Mucosa of rectum (tissue), 2 donors: ENCODE results near the gene PIP5K1B.

Source experiments
- H3K27ac ChIP-seq, 2 donors: one replicate each; pipeline ENCODE4 v1.7.0; 2013; ENCODE audit warnings: inconsistent platforms in 2 of 2, low read depth in 2 of 2, low read length in 2 of 2
- H3K27me3 ChIP-seq, 2 donors: one replicate each; pipeline ENCODE4 v1.7.0; 2013; ENCODE audit warnings: low read length in 2 of 2; ENCODE audit not compliant: control insufficient read depth in 2 of 2, insufficient read depth in 2 of 2
- H3K36me3 ChIP-seq, 2 donors: one replicate each; pipeline ENCODE4 v1.7.0; 2013; ENCODE audit warnings: low read length in 2 of 2; ENCODE audit not compliant: control insufficient read depth in 2 of 2, insufficient read depth in 2 of 2
- H3K4me1 ChIP-seq, 2 donors: one replicate each; pipeline ENCODE4 v1.7.0; 2013; ENCODE audit warnings: low read length in 2 of 2, mild to moderate bottlenecking in 1 of 2; ENCODE audit not compliant: control insufficient read depth in 2 of 2, insufficient read depth in 2 of 2
- H3K4me3 ChIP-seq, 2 donors: one replicate each; pipeline ENCODE4 v1.7.0; 2013; ENCODE audit warnings: low read length in 2 of 2
- H3K9ac ChIP-seq, 2 donors: one replicate each; pipeline ENCODE4 v1.7.0; 2013; ENCODE audit warnings: low read length in 2 of 2, low read depth in 1 of 2, mild to moderate bottlenecking in 1 of 2
- H3K9me3 ChIP-seq, 2 donors: one replicate each; pipeline ENCODE4 v1.7.0; 2013; ENCODE audit warnings: low read length in 2 of 2; ENCODE audit not compliant: control insufficient read depth in 2 of 2
- donor health status: healthy.
- donor health status: Normal muscosa, but diverticular disease.

The PIP5K1B gene

GRCh38 chr9:68760674-68761333, 55.8 kb downstream of the PIP5K1B start:
- H3K4me1 ChIP-seq = peaks cover 0 to under 1% of the 10 kb centered on the region in 2 donors
- H3K36me3 ChIP-seq = peaks cover 0 to 2% of the 10 kb centered on the region in 2 donors
- H3K9ac ChIP-seq = no peak overlapping the region

GRCh38 chr9:68762570-68762969, 57.5 kb downstream of the PIP5K1B start:
- Histone ChIP-seq H3K27me3 (no peaks in the 10 kb centered on the region), H3K27ac (no peak overlapping the region), H3K36me3 (peaks cover 0 to 2% of the 10 kb centered on the region in 2 donors)

More at GRCh38 chr9:68760674-68761333, 55.8 kb downstream of the PIP5K1B start:
- Histone ChIP-seq H3K9me3 (no peaks in the 10 kb centered on the region), H3K4me3 (no peak overlapping the region), H3K27me3 (no peaks in the 10 kb centered on the region), H3K27ac (no peak overlapping the region)

GRCh38 chr9:68763104-68763503, 58.1 kb downstream of the PIP5K1B start:
- Histone ChIP-seq H3K9me3 (no peaks in the 10 kb centered on the region), H3K27me3 (no peaks in the 10 kb centered on the region), H3K4me1 (no peaks in the 10 kb centered on the region), H3K4me3 (no peak overlapping the region), H3K9ac (no peak overlapping the region), H3K36me3 (peaks cover 0 to 2% of the 10 kb centered on the region in 2 donors), H3K27ac (no peak overlapping the region)

More at GRCh38 chr9:68762570-68762969, 57.5 kb downstream of the PIP5K1B start:
- no peak overlapping the region for H3K9ac ChIP-seq
- no peak overlapping the region for H3K4me3 ChIP-seq
- no peaks in the 10 kb centered on the region for H3K9me3 ChIP-seq
- no peaks in the 10 kb centered on the region for H3K4me1 ChIP-seq

GRCh38 chr9:68768619-68769018, 63.6 kb downstream of the PIP5K1B start:
- Histone ChIP-seq H3K9ac (no peak overlapping the region), H3K9me3 (no peaks in the 10 kb centered on the region), H3K27ac (no peak overlapping the region), H3K27me3 (no peaks in the 10 kb centered on the region), H3K4me1 (no peaks in the 10 kb centered on the region), H3K4me3 (no peak overlapping the region), H3K36me3 (no peaks in the 10 kb centered on the region)

GRCh38 chr9:68769852-68770251, 64.8 kb downstream of the PIP5K1B start:
- H3K27ac ChIP-seq = no peak overlapping the region
- peaks cover 0 to 4% of the 10 kb centered on the region in 2 donors for H3K4me1 ChIP-seq
- no peaks in the 10 kb centered on the region for H3K9me3 ChIP-seq
- no peaks in the 10 kb centered on the region for H3K36me3 ChIP-seq
- H3K4me3 ChIP-seq = no peak overlapping the region
- H3K27me3 ChIP-seq = no peaks in the 10 kb centered on the region
- no peak overlapping the region for H3K9ac ChIP-seq

- H3K27me3 ChIP-seq = no peaks in the 10 kb centered on the region
- H3K4me3 ChIP-seq = no peak overlapping the region
- no peaks in the 10 kb centered on the region for H3K9me3 ChIP-seq
- no peaks in the 10 kb centered on the region for H3K36me3 ChIP-seq
- peaks cover 0 to 4% of the 10 kb centered on the region in 2 donors for H3K4me1 ChIP-seq
- no peak overlapping the region for H3K27ac ChIP-seq
- no peak overlapping the region for H3K9ac ChIP-seq
Observed at GRCh38 chr9:68771376-68771775, 66.3 kb downstream of the PIP5K1B start.

GRCh38 chr9:68775003-68775730, 70.1 kb downstream of the PIP5K1B start:
- H3K27ac ChIP-seq = no peak overlapping the region
- no peaks in the 10 kb centered on the region for H3K9me3 ChIP-seq
- H3K9ac ChIP-seq = no peak overlapping the region
- H3K36me3 ChIP-seq = no peaks in the 10 kb centered on the region
- peaks cover 0 to 18% of the 10 kb centered on the region in 2 donors for H3K4me1 ChIP-seq
- H3K4me3 ChIP-seq = no peak overlapping the region
- H3K27me3 ChIP-seq = no peaks in the 10 kb centered on the region

- Histone ChIP-seq H3K9ac (no peak overlapping the region), H3K4me3 (no peak overlapping the region), H3K27ac (no peak overlapping the region), H3K9me3 (no peaks in the 10 kb centered on the region), H3K4me1 (peaks cover 12 to 30% of the 10 kb centered on the region in 2 donors), H3K27me3 (no peaks in the 10 kb centered on the region), H3K36me3 (no peaks in the 10 kb centered on the region)
Observed at GRCh38 chr9:68777070-68777763, 72.2 kb downstream of the PIP5K1B start.

- H3K36me3 ChIP-seq = peaks cover 0 to 2% of the 10 kb centered on the region in 2 donors
- H3K9ac ChIP-seq = peak overlapping the region in 1 of 2 donors; percentile 29
- no peak overlapping the region for H3K4me3 ChIP-seq
- peak overlapping the region; percentile 90 to 96 for H3K27ac ChIP-seq
- H3K27me3 ChIP-seq = no peaks in the 10 kb centered on the region
- H3K9me3 ChIP-seq = no peaks in the 10 kb centered on the region
- peaks cover 18 to 41% of the 10 kb centered on the region in 2 donors for H3K4me1 ChIP-seq
Observed at GRCh38 chr9:68778635-68779034, 73.6 kb downstream of the PIP5K1B start.
